ENCODE data around the gene PCDH15. TPM values are rescaled to one million over a fixed set of nuclear protein-coding genes. Genes with fewer than 3 reads are reported as not detected.

Gene PCDH15
- total RNA-seq, 1 donor from 2014 or later: not detected

DNA sequence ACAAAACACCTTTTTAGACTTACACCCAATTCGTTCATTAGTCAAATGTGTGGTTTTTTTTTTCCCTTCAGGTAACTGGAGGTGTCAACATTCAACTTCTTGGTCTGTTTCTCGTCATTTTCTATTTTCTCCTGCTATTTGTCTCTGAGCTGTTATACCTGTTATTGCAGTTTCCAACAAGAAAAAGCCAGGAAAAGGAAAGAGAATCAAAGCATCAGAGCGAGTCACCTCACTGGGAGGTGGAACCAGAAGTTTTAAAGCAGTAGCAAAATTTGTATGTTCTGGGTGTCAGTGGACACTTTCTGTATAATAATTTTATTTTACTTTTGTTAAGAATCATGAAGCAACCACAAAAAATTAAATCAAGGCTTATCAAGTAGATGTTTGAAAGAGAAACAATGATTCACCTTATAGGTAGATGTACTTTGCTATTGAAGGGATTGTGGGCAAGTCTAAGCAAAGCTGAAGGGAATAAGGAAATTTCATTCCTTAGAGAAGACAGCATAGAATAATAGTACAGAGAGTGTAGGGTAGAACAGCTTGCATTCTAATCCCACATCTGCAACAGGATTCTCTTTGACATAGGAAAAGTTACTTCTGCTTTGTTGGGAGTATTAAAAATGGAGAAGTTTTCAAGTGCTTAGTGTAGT lies 675.8 kb downstream of the PCDH15 start:
- Histone ChIP-seq H3K27me3 (ENCODE audit: insufficient read depth, low read length) (no peaks in the 10 kb centered on the region), H4K20me1 (ENCODE audit: insufficient read depth, low read length) (no peaks in the 10 kb centered on the region), H2AFZ (ENCODE audit: low read depth, low read length) (no peak overlapping the region), H3K9me3 (ENCODE audit: insufficient read depth, low read depth, low read length) (no peaks in the 10 kb centered on the region), H3K4me1 (ENCODE audit: insufficient read depth, low read length) (no peaks in the 10 kb centered on the region), H3K4me3 (ENCODE audit: insufficient read depth, low read depth, low read length) (no peak overlapping the region), H3K9ac (ENCODE audit: low read length) (no peak overlapping the region), H3K4me2 (ENCODE audit: low read length) (no peak overlapping the region), H3K36me3 (ENCODE audit: insufficient read depth, low read length) (no peaks in the 10 kb centered on the region), H3K27ac (ENCODE audit: low read depth, low read length) (no peak overlapping the region), H3K79me2 (ENCODE audit: insufficient read depth, low read length) (no peaks in the 10 kb centered on the region)
- FAIRE-seq (no peak), DNase-seq (ENCODE audit: low read depth) (no peak)
- Mint-ChIP-seq H3K4me3 (ENCODE audit: unreplicated experiment) (no peak overlapping the region), H3K27me3 (ENCODE audit: low read depth, unreplicated experiment) (no peaks in the 10 kb centered on the region), H3K4me1 (ENCODE audit: low read depth, unreplicated experiment) (no peaks in the 10 kb centered on the region), H3K9me3 (ENCODE audit: unreplicated experiment) (no peaks in the 10 kb centered on the region), H3K36me3 (ENCODE audit: low read depth, unreplicated experiment) (no peaks in the 10 kb centered on the region), H3K27ac (ENCODE audit: unreplicated experiment) (no peak overlapping the region)
- TF ChIP-seq, protein P1, sequence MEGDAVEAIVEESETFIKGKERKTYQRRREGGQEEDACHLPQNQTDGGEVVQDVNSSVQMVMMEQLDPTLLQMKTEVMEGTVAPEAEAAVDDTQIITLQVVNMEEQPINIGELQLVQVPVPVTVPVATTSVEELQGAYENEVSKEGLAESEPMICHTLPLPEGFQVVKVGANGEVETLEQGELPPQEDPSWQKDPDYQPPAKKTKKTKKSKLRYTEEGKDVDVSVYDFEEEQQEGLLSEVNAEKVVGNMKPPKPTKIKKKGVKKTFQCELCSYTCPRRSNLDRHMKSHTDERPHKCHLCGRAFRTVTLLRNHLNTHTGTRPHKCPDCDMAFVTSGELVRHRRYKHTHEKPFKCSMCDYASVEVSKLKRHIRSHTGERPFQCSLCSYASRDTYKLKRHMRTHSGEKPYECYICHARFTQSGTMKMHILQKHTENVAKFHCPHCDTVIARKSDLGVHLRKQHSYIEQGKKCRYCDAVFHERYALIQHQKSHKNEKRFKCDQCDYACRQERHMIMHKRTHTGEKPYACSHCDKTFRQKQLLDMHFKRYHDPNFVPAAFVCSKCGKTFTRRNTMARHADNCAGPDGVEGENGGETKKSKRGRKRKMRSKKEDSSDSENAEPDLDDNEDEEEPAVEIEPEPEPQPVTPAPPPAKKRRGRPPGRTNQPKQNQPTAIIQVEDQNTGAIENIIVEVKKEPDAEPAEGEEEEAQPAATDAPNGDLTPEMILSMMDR (IDR thresholded peaks at IDR 0.05; ENCODE audit: insufficient read depth, low read depth, low read length): no peak
- no peak for TF ChIP-seq EZH2 (IDR thresholded peaks at IDR 0.05; ENCODE audit: insufficient read depth, low read length)

DNA sequence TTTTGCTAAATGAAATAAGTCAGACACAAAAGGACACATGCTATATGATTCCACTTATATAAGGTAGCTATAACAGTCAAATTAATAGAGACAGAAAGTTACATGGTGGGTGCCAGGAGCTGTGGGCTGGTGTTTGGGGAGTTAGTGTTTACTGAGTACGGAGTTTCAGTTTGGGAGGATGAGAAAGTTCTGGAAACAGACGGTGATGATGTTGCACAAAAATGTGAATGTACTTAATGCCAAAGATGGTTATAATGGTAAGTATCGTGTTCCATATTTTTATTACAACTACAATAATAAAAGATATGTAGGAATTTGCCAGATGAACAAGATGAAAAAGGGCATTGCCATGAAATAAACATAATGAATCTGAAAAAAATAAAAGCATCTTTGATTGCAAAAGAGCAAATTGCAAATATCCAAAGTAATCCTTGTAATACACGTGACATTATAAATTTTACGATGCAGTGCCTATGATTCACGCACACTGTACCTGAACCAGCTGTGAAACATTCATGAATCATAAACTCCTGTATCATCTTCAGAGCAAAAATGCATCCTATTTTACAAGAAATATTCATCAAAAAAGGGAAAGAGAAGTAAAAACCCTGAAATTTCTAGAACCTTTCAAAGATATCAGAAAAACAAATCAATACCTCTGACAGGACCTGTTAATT lies 676.7 kb downstream of the PCDH15 start:
- Mint-ChIP-seq H3K27ac (ENCODE audit: unreplicated experiment) (no peak overlapping the region), H3K4me3 (ENCODE audit: unreplicated experiment) (no peak overlapping the region), H3K36me3 (ENCODE audit: low read depth, unreplicated experiment) (no peaks in the 10 kb centered on the region), H3K27me3 (ENCODE audit: low read depth, unreplicated experiment) (no peaks in the 10 kb centered on the region), H3K4me1 (ENCODE audit: low read depth, unreplicated experiment) (no peaks in the 10 kb centered on the region), H3K9me3 (ENCODE audit: unreplicated experiment) (no peaks in the 10 kb centered on the region)
- no peak for FAIRE-seq
- DNase-seq (ENCODE audit: low read depth): no peak
- H3K4me1 ChIP-seq (ENCODE audit: insufficient read depth, low read length): no peaks in the 10 kb centered on the region
- H3K27ac ChIP-seq (ENCODE audit: low read depth, low read length): no peak overlapping the region
- H3K4me2 ChIP-seq (ENCODE audit: low read length): no peak overlapping the region
- H4K20me1 ChIP-seq (ENCODE audit: insufficient read depth, low read length): no peaks in the 10 kb centered on the region
- H3K27me3 ChIP-seq (ENCODE audit: insufficient read depth, low read length): no peaks in the 10 kb centered on the region
- no peaks in the 10 kb centered on the region for H3K79me2 ChIP-seq (ENCODE audit: insufficient read depth, low read length)
- TF ChIP-seq, protein P1 (IDR thresholded peaks at IDR 0.05; ENCODE audit: insufficient read depth, low read depth, low read length): no peak
- TF ChIP-seq EZH2 (IDR thresholded peaks at IDR 0.05; ENCODE audit: insufficient read depth, low read length): no peak
- H3K9ac ChIP-seq (ENCODE audit: low read length): no peak overlapping the region
- no peaks in the 10 kb centered on the region for H3K36me3 ChIP-seq (ENCODE audit: insufficient read depth, low read length)
- no peaks in the 10 kb centered on the region for H3K9me3 ChIP-seq (ENCODE audit: insufficient read depth, low read depth, low read length)
- no peak overlapping the region for H3K4me3 ChIP-seq (ENCODE audit: insufficient read depth, low read depth, low read length)
- no peak overlapping the region for H2AFZ ChIP-seq (ENCODE audit: low read depth, low read length)

- H3K4me3 Mint-ChIP-seq (ENCODE audit: unreplicated experiment): no peak overlapping the region
- Histone ChIP-seq H3K4me3 (ENCODE audit: insufficient read depth, low read depth, low read length) (no peak overlapping the region), H3K79me2 (ENCODE audit: insufficient read depth, low read length) (no peaks in the 10 kb centered on the region), H3K27ac (ENCODE audit: low read depth, low read length) (no peak overlapping the region), H3K9me3 (ENCODE audit: insufficient read depth, low read depth, low read length) (peaks cover 3% of the 10 kb centered on the region), H4K20me1 (ENCODE audit: insufficient read depth, low read length) (no peaks in the 10 kb centered on the region), H3K36me3 (ENCODE audit: insufficient read depth, low read length) (no peaks in the 10 kb centered on the region), H3K27me3 (ENCODE audit: insufficient read depth, low read length) (no peaks in the 10 kb centered on the region), H3K4me1 (ENCODE audit: insufficient read depth, low read length) (no peaks in the 10 kb centered on the region), H3K4me2 (ENCODE audit: low read length) (no peak overlapping the region), H2AFZ (ENCODE audit: low read depth, low read length) (no peak overlapping the region), H3K9ac (ENCODE audit: low read length) (no peak overlapping the region)
- DNase-seq (ENCODE audit: low read depth) (no peak), FAIRE-seq (no peak)
- H3K9me3 Mint-ChIP-seq (ENCODE audit: unreplicated experiment): peaks cover 2% of the 10 kb centered on the region
- H3K27ac Mint-ChIP-seq (ENCODE audit: unreplicated experiment): no peak overlapping the region
- no peak for TF ChIP-seq EZH2 (IDR thresholded peaks at IDR 0.05; ENCODE audit: insufficient read depth, low read length)
- TF ChIP-seq, protein P1 (IDR thresholded peaks at IDR 0.05; ENCODE audit: insufficient read depth, low read depth, low read length): no peak
- no peaks in the 10 kb centered on the region for H3K27me3 Mint-ChIP-seq (ENCODE audit: low read depth, unreplicated experiment)
- H3K36me3 Mint-ChIP-seq (ENCODE audit: low read depth, unreplicated experiment): no peaks in the 10 kb centered on the region
- H3K4me1 Mint-ChIP-seq (ENCODE audit: low read depth, unreplicated experiment): no peaks in the 10 kb centered on the region
Measured at GRCh38 chr10:54120806-54121205, 680.2 kb downstream of the PCDH15 start.
